AG20443 (cell line): Measurements from ENCODE around the gene ATM.

Source experiments
- DNase-seq: peaks from one replicate; pipeline ENCODE4 v3.0.0; 2012; ENCODE audit warnings: low spot score, mixed read lengths

Gene ATM, protein sequence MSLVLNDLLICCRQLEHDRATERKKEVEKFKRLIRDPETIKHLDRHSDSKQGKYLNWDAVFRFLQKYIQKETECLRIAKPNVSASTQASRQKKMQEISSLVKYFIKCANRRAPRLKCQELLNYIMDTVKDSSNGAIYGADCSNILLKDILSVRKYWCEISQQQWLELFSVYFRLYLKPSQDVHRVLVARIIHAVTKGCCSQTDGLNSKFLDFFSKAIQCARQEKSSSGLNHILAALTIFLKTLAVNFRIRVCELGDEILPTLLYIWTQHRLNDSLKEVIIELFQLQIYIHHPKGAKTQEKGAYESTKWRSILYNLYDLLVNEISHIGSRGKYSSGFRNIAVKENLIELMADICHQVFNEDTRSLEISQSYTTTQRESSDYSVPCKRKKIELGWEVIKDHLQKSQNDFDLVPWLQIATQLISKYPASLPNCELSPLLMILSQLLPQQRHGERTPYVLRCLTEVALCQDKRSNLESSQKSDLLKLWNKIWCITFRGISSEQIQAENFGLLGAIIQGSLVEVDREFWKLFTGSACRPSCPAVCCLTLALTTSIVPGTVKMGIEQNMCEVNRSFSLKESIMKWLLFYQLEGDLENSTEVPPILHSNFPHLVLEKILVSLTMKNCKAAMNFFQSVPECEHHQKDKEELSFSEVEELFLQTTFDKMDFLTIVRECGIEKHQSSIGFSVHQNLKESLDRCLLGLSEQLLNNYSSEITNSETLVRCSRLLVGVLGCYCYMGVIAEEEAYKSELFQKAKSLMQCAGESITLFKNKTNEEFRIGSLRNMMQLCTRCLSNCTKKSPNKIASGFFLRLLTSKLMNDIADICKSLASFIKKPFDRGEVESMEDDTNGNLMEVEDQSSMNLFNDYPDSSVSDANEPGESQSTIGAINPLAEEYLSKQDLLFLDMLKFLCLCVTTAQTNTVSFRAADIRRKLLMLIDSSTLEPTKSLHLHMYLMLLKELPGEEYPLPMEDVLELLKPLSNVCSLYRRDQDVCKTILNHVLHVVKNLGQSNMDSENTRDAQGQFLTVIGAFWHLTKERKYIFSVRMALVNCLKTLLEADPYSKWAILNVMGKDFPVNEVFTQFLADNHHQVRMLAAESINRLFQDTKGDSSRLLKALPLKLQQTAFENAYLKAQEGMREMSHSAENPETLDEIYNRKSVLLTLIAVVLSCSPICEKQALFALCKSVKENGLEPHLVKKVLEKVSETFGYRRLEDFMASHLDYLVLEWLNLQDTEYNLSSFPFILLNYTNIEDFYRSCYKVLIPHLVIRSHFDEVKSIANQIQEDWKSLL (N-terminal part only)

DNA sequence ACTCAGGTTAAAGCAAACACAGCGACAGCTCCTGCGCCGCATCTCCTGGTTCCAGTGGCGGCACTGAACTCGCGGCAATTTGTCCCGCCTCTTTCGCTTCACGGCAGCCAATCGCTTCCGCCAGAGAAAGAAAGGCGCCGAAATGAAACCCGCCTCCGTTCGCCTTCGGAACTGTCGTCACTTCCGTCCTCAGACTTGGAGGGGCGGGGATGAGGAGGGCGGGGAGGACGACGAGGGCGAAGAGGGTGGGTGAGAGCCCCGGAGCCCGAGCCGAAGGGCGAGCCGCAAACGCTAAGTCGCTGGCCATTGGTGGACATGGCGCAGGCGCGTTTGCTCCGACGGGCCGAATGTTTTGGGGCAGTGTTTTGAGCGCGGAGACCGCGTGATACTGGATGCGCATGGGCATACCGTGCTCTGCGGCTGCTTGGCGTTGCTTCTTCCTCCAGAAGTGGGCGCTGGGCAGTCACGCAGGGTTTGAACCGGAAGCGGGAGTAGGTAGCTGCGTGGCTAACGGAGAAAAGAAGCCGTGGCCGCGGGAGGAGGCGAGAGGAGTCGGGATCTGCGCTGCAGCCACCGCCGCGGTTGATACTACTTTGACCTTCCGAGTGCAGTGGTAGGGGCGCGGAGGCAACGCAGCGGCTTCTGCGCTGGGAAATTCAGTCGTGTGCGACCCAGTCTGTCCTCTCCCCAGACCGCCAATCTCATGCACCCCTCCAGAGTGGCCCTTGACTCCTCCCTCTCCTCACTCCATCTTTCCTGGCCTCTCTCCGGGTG is at the start of gene ATM, which contains the start of gene NPAT:
Gene ATM, plus strand, starts transcription at position 494 of the 774 bp plus-strand sequence. CDS start 4,558 bp downstream, outside the sequence.
Gene NPAT, minus strand, starts transcription at position 65 of the 774 bp plus-strand sequence. CDS start 102 bp downstream, outside the sequence.
- DNase-seq, result peak; percentile 97

DNA sequence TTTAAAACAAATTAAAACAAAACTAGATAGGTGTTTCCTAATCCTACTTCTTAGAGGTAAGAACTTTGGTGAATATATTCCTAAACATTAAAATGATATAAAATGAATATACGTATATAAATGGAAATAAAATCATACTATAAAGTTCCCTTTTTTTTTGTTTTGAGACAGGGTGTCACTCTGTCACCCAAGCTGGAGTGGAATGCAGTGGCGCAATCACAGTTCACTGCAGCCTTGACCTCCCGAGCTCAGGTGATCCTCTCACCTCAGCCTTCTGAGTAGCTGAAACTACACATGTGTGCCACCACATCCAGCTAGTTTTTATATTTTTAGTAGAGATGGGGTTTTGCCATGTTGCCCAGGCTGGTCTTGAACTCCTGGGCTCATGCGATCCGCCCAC is 45.3 kb upstream of the ATM start:
- DNase-seq, result no peak

DNA sequence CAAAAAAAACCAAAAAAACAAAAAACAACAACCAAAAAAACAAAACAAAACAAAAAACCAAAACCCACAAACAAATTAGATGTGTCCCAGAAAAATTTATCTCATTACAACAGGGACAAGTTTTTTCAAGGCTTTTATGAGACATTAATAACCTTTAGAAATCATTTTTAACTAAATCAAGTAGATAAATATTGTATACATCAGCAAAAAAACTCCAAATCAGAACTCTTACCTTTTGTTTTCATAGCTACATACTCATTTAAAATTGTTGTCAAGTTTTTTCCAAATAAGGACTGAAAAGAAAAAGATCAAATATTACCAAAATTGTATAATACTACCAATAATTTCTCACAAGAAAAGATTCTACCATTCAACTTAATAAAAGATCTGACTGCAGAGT is 29.1 kb upstream of the ATM start:
- no peak for DNase-seq

DNA sequence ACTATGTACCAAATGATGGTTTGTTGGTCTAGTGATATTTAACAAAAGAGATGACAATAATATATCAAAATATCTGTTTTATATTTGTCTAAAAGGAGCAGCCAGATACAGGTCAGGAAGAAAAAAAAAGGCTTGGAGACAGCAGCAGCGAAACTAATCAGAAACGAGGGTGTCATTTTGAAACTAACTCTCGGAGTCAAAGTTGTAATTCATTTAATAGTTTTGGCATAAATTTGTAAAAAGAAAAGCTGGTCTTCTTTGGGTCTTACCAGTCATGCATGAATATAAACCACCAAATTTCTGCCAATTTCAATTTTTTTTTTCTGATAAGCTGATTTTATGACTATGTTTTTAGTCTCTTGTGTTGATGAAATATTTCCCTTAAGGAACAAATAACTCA is 26.0 kb upstream of the ATM start:
- no peak for DNase-seq

DNA sequence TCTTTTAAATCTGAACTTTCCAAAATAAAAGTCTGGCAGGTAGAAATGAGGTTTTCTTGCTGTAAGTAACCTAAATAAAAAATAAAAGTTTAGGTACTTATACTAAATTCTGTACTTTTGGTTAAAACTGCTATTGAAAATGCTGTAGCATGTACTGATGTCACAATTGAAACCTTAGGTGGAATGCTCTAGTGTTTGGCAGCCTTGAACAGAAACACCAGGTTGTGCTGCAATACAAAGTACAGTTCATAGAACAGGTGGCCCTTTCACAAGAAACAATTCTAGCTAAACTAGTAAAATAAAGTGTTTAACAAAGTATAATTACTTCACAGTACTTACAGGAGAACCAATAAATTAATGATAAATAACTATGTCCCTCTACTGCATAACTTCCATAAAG is 25.5 kb upstream of the ATM start:
- no peak for DNase-seq

DNA sequence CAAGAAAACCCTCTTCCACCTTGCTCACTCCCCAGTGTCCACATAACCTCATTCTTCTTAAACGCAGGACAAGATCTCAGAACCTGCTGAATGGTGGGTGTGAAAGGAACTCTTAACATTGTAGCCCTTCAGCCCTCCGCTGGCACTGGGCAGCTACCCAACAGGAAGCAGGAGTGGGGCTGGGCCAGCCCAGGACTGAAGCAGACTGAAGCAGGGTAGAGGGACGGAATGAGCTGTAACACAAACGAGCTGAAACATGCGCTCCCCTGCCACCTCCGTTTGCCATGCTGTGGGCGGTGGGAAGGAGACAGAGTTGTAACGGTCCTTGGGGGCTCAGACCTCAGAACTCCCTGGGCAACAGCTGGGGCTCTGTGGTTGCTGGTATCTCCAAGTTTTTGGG is 24.0 kb upstream of the ATM start:
- DNase-seq, result no peak

DNA sequence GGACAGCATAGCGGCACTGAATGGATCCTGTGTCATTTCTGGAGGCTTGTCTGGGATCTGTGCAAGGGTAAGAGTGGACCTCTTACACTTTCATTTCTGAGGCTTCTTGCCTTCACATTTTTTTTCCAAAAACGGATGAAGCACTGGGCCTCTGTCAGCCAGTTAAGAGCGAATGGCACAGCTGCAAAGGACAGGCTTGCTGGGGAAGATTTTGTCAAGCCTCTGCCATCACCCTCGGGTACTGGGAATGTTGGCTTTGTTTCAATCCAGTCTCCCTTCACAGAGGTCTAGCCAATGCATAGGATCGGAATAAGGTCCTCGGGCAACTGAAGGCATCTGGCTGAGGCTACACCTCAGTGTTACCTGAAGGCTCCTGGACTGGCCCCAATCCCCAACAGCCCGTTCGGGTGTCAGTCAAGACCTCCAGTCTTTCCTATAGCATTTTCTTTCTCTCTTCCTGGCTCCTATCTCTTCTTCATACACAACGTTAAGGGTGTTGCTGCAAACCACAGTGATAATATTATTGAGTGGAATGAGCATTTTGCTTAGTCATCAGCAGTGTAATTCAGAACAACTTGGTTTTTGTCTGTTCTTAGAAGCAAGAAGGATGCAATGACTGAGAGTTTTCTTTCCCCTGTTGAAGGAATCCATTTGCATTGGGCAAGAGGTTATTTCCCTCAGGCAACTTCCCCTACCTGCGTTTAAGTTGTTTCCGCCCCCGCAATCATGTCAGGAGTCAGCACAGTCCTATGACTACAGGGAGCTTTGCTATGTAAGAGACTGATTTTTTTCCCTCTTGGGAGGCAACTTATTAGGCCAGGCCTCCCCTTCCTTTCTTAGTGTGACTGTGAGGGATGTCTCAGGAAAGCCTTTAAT is 23.2 kb upstream of the ATM start:
- peak; percentile 38 for DNase-seq

DNA sequence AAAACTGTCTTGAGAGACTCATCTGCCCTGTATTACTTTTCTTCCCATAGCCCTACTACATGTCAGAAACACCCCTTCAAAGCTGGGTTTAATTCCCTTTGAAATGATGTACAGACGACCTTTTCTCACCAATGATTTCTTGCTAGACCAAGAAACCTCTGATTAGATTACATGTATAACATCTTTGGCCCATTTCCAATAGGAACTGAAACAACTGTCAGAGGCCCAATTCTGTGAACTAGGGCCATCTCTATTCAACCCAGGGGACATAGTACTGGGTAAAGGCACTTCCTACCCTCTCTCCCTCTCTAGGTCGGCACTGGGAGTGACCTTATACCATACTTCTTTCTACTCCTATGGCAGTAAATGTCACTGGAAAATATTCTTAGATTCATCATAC is 19.8 kb upstream of the ATM start:
- DNase-seq, result no peak

DNA sequence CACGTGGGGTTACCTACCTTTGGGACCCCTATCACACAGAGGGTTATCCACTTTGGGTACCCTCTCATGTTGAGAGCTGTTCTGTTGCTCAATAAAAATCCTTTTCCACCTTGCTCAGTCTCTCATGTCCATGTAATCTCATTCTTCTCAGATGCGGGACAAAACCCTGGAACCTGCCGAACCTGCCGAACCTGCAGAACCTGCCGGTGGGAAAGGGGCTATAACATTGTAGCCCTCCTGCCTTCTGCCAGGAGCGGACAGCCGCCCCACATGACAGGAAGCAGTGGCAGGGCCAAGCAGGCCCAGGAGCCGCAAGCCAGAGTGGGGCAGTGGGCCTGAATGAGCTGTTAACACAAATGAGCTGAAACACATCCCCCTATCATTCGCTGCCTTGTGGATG is 18.5 kb upstream of the ATM start:
- no peak for DNase-seq

DNA sequence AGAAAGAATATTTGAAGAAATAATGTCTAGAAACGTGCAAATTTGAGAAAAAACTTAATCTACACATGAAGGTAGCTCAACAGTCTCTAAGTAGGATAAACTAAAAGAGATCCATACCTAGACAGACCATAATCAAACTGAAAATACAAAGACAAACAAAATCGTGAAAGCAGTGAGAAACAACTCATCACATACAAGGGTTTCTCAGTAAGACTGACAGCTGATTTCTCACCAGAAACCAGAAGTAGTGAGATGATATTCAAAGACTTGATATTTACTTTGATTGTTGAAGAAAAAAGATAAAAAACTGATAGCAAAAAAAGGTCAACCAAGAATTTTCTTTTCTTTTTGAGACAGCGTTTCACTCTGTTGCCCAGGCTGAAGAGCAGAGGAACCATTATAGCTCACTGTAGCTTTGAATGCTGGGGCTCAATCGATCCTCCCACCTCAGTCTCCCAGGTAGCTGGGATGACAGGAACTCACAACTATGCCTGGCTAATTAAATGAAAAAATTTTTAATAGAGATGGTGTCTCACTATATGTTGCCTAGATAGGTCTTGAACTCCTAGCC is 17.9 kb upstream of the ATM start:
- no peak for DNase-seq

DNA sequence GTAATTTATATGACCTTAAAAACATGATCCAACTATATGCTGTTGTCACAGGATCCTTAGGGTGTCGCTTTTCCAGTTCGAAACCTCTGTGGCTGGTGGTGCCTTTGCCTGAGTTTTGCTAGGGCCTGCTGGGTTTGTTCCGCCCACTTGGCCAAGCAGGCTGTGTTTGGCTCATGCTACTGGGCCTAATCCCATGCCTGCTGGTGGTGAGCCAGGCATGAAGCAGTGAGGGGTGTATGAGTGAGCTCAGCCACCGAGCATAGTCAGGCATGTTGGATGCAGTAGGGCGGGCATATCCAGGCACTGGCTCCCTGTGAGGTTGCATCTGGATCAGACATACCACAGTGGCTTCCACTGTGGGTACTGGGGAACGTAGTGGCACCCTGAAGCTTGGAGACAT is 16.7 kb upstream of the ATM start:
- DNase-seq, result no peak

DNA sequence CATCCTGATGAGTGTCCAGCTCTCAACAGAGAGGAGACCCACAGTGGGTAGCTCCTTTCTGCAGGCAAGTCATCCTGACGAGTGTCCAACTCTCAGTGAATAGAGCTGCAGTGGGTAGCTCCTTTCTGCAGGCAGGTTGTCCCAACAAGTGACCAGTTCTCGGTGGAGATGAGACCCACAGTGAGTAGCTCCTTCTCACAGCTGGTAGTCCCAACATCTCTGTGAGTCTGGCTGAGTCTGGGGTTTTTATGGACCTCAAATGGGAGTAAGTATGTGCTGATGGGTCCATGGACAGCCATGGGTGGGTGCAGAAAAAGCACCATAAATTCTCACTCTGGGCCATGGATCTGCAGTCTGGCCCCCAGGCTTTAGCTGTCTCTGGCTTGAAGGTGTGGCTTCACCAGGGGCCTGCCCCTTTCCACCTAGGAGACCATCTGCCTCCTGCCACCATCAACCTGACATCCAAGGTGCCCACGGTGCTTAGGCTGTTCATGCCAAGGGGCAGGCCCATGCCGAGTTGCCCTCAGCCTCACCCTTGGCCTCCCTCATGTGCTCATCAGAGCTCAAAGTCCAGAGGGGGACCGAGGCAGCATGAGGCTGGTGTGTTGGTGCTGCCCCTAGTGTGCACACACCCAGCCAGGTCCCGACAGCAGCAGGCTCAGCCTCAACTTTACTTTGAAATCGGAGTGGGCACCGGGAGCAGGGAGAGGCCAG is 15.7 kb upstream of the ATM start:
- no peak for DNase-seq

DNA sequence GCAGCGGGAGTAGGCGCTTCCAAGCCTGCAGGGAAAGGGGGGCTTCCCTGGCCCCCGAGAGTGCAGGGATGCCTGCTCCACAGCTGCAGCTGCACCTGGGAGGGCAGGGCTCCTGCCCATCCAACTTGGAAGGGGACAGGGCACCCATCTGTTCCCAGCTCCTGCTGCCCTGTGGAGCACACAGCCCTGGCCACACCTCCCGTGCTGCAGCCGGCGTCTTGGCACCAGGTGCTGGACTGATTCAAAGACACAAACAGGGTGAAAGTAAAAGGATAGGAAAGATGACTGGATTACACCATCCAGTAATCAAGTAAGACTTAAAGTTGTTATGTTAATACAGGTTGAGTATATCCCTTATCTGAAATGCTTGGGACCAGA is 15.2 kb upstream of the ATM start:
- no peak for DNase-seq

DNA sequence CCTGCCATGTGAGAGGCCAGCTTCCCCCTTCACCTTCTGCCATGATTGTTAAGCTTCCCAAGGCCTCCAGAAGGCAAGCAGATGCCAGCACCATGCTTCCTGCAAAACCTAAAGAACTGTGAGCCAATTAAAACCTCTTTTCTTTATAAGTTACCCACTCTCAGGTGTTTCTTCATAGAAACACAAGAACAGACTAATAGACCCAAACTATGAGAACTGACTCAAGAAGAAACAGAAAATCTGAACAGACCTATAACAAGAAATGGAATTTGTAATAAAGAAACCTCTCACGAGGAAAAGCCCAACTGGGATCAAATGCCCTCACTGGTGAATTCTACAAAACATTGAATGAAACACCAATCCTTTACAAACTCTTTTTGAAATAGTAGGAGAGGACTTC is 12.4 kb upstream of the ATM start:
- no peak for DNase-seq

DNA sequence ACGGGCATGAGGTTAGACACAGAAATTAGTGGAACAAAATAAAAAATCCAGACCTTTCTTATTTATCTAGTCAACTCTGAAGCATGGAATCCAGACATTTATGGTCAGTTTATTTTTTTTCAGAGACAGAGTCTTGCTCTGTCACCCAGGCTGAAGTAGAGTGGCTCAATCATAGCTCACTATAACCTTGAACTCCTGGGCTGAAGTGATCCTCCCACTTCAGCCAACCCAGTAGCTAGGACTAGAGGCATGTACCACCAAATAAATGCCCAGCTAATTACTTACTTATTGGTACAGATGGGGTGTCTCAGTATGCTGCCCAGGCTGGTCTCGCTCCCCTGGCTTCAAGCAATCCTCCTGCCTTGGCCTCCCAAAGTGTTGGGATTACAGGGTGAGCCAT is 9.1 kb upstream of the ATM start:
- no peak for DNase-seq

DNA sequence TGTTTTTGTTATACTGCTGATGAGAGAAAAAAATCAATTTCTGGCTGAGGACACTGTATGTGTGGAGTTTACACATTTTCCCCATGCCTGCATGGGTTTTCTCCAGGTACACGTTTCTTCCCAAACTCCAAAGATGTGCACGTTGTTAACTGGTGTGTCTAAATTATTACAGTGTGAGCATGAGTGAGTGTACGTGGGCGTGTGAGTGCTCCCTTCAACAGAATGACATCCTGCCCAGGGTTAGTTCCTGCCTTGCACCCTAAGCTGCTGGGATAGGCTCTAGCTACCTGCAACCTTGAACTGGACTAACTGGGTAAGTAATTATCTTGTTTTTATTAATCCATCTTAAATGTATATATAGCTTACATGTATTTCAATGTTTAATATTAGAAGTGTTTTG is 5.9 kb upstream of the ATM start:
- no peak for DNase-seq

DNA sequence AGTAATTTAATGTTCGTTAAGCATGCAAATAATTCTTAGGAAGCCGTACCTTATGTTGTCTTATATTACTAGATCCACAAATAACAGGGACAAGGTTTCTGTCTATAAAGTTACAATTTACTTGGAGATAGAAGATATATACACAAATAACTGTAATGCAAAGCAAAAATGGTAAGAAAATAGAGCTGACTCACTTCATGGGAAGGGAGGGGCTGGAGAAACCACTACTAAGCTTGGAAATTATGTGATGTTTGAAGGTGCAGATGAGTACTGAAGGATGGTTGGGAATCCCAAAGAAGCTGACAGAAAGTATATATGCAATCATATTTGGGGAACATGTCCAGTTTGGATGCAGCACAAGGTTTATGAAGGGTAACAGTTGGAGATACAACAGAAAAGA is 4.4 kb upstream of the ATM start:
- no peak for DNase-seq

DNA sequence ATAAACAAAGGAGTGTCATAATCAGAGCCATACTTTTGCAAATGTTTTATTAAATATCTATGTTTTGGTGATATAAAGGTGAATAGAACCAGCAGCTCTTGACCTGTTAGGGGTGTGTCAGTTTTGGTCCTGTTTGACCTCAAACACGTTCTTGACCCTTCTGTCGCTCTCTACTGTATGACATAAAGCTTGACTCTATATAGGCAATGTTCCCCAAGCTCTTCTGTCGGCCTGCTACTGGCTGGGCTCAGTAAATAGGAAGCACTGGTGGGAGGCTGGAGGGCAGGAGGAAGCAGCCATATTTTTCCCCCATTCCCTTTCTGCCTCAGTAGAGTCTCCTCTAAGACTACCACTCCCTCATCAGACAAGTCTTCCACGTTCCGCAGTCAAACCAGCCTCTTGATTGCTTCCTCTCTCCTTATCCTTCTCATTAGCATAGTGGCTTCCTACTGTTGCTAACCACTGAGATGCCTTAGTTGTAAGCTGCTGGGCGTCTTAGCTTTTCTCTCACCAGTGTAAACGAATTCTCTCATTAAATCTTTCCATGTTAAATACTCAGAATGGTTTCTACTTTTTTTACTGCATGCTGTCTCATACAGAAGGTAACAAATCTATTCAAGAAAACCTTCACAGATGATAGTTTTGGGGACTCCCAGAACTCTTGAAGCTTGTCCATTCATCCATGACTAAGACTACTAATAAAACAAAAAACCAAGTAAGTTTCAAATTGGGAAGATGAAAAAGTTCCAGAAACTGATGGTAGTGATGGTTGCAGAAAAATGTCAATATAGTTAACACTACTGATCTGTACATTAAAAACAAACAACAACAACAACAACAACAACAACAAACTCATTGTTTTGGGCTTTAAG is 3.7 kb upstream of the ATM start:
- no peak for DNase-seq
